Mononuclear cell (primary cell): ENCODE results near the gene LTF. TPM values are rescaled to one million over a fixed set of nuclear protein-coding genes. Genes with fewer than 3 reads are reported as not detected.
"Not testable (repeated sequence)": the region's sequence is repeated elsewhere in the genome, so short reads cannot be mapped to it uniquely, and the experiment has no call there.

Source experiments
- H3K27me3 ChIP-seq: 2 replicates; pipeline ENCODE4 v1.6.0; 2011; ENCODE audit warnings: low read length, control low read depth; ENCODE audit not compliant: insufficient read depth
- H3K4me1 ChIP-seq: 2 replicates; pipeline ENCODE4 v1.5.1; 2011; ENCODE audit warnings: mild to moderate bottlenecking, low read length, control low read depth; ENCODE audit not compliant: insufficient read depth
- H3K4me3 ChIP-seq: 2 replicates; pipeline ENCODE4 v1.5.1; 2011; ENCODE audit warnings: mild to moderate bottlenecking, low read length, moderate library complexity
- H3K9me3 ChIP-seq: 2 replicates; pipeline ENCODE4 v1.5.1; 2011; ENCODE audit warnings: low read depth, mild to moderate bottlenecking, control low read depth, low read length
- total RNA-seq: library from RNA; depleted of rRNA; stranded (reverse); fragments of >200 nt; gene quantifications from one replicate; pipeline ENCODE4 v1.2.3, GENCODE V29; 2012

The LTF gene
- total RNA-seq, 1 donor, result 0.52 TPM

DNA sequence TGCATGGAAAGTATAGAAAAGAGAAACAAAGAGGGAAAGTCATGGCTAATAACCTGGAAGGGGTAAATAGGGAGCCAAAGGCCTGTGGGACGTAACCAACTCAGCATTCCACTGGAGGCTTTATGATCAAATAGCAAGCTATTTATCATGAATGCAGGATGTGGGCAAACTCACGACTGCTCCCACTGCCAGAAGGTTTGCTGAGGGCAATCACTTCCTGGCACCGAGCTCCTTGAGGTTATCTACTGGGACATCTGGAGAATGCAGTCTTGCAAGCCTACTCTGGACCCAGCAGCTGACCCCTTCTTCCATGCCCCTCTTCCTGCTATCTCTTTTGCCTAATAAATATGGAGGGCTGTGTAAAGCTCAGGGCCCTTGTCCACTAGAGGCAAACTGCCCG lies 38.2 kb downstream of the LTF start:
- H3K9me3 ChIP-seq, H3K27me3 ChIP-seq, H3K4me3 ChIP-seq, H3K4me1 ChIP-seq: not testable (repeated sequence)

DNA sequence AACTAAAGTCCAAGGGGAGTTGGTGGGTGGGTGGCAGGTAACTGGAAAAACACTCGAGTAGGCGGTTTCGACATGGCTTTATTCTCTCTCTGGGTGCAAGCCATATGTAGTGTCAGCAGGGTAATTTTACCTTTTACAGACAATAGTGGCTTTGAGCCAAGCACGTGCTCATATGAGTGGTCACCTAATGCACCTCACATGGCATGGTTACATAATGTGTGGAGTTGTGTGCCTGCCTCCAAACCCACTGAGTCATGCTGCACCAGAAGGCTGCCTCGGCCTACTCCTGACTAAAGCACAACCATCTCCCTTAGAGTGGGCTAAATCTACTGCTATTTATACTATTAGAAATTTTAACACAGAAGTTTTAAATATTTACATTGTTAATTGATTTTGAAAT lies 41.1 kb downstream of the LTF start:
- Histone ChIP-seq H3K27me3 (no peaks in the 10 kb centered on the region), H3K9me3 (no peaks in the 10 kb centered on the region), H3K4me3 (no peak overlapping the region), H3K4me1 (no peaks in the 10 kb centered on the region)

DNA sequence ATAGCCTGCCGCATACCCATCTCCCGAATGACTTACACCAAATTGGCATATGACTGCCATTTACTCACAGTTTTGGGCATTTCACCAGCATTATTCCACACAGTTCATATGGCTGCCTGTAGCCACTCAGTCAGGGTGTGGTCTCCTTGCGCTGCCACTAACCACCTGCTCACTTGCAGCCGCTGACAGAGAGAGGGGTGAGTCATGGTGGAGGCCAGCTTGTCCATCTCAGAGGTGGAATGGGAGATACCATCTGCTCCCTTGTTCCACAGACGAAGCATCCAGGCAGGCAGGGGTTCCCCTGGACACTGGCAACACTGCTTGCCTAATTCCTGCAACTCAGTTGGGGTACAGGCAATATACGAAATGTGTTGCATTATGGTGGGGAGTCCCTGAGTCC lies 42.1 kb downstream of the LTF start:
- no peaks in the 10 kb centered on the region for H3K4me1 ChIP-seq
- H3K4me3 ChIP-seq, result no peak overlapping the region
- no peaks in the 10 kb centered on the region for H3K27me3 ChIP-seq
- no peaks in the 10 kb centered on the region for H3K9me3 ChIP-seq

DNA sequence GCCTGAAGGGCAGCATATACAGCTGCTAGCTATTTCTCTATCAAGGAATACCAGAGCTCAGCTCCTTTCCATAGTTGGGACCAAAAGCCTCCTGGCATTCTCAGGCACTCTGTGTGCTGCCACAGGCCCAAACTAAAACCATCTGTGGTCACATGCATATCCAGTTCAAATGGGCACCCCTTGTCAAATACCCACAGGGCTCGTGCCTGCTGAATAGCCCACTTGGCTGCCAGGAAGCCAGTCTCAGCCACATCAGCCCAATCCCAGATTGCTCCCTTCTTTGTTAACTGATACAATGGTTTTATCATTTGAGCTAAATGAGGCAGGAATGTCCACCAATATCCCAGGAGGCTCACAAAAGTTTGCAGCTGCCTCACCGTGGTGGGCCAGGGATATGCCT lies 43.8 kb downstream of the LTF start:
- H3K4me3 ChIP-seq, result no peak overlapping the region
- H3K9me3 ChIP-seq, result no peaks in the 10 kb centered on the region
- H3K4me1 ChIP-seq, result peaks cover 6% of the 10 kb centered on the region
- H3K27me3 ChIP-seq, result no peaks in the 10 kb centered on the region

DNA sequence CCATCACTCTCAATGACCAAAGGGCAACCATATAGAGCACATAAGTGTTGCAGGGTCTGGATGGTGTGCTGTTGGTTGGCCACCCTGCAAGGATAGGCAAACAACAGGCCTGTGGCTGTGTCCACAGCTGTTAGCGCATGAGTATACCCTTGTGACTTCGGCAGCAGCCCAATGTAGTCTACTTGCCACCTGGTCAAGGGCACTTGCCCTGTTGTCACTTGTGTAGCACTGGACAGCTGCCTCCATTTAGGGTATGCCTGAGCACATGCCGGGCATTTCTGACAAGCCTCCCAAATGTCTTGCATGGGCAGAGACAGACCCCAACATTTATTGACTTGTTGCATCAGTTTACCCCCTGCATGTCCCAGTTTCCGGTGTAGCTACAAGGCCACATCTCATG lies 44.9 kb downstream of the LTF start:
- Histone ChIP-seq H3K4me1 (peaks cover 6% of the 10 kb centered on the region), H3K27me3 (no peaks in the 10 kb centered on the region)

DNA sequence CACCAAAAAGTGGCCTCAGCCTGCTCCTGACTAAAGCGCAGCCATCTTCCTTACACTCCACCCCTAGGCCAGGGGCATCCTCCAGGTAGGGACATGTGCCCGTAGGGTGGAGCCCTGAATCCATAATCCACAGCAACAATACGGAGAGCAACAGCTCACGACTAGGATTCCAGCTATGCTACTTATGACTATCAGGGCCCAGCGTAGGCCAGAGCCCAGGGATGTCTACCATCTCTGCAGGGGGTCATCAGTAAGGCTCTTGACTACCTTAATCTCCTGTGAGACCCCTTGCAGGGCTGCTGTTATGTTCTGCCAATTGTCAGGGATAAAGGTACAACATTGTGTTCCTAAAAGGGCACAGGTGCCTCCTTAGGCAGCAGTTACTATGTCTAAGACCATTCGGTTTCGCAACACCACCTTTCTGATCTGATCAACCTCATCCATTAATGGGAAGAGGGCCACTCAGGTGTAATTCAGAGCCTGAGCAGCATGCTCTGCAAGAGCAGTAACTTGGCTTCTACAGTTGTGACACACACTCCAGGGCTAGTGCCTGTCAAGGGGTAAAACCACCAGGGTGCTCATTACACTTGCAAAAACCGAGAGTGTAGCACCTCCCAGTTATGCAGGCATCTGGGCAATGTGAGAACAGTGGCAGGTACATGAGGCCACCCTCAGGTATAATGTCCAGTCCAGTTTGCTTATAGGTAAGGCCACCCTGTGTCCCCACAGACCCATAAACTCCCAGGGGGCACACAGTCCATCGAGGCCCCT lies 46.7 kb downstream of the LTF start:
- Histone ChIP-seq H3K4me3 (no peak overlapping the region), H3K27me3 (no peaks in the 10 kb centered on the region), H3K9me3 (no peaks in the 10 kb centered on the region), H3K4me1 (peaks cover 6% of the 10 kb centered on the region)

More for the DNA sequence above, 44.9 kb downstream of the LTF start:
- Histone ChIP-seq H3K9me3 (no peaks in the 10 kb centered on the region), H3K4me3 (no peak overlapping the region)

DNA sequence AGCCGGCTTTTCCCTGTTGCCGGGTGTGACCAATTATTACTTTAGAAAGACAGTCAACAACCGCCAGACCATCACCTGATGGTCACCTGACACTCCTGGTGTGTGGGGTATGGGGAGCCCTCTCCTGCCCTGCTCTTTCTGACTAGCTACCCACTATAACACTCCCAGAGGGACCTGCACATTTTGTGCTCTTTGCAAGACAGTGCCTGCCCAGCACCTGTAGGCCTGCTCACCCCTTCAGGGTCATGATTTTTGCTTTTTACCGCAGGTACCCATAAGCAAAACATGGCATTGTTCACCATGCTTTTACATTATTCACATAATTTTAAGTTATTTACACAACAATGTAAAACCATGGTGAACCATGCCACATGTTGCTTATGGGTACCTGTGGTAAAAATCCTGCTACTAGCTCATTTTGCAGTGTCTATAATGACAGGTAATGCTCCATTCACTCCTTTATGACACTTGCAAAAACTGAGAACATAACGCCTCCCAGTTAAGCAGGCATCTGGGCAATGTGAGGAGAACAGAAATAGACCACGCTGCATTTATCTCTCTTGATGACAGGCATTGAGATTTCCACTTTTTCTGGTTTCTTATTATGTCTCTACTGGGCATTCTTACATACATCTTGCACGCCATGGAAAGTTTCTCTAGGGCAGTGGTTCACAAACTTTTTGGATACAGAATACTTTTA lies 47.7 kb downstream of the LTF start:
- Histone ChIP-seq H3K27me3 (no peaks in the 10 kb centered on the region), H3K4me1 (peaks cover 11% of the 10 kb centered on the region), H3K4me3 (no peak overlapping the region)

DNA sequence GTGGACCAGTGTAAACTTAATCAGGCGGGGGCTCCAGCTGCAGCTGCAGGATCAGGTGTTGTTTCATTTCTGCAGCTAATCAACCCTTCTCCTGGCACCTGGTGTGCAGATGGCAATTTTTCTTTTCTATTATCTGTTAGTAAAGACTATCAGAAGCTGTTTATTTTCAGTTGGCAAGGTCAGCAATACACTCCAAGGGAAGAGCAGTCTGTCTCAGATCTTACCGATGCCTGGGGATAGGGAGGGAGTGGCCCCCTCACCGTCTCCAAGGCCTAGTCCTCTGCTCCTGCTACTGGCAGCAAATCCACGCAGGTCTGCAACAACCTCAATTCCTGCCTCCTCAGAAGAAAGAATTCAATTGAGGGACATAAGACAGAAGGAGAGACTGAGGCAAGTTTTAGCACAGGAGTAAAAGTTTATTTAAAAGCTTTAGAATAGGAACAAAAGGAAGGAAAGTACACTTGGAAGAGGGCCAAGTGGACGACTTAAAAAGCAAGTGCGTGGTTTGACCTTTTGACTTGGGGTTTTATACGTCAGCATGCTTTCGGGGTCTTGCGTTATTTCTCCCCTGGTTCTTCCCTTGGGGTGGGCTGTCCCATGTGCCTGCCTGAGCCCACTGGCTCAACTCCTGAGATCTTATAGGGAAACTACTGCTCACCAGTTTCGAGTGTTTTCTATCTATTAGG lies 48.4 kb downstream of the LTF start:
- H3K9me3 ChIP-seq, result no peaks in the 10 kb centered on the region
- no peak overlapping the region for H3K4me3 ChIP-seq
- no peaks in the 10 kb centered on the region for H3K27me3 ChIP-seq

More for the DNA sequence above, 47.7 kb downstream of the LTF start:
- H3K9me3 ChIP-seq, result no peaks in the 10 kb centered on the region

DNA sequence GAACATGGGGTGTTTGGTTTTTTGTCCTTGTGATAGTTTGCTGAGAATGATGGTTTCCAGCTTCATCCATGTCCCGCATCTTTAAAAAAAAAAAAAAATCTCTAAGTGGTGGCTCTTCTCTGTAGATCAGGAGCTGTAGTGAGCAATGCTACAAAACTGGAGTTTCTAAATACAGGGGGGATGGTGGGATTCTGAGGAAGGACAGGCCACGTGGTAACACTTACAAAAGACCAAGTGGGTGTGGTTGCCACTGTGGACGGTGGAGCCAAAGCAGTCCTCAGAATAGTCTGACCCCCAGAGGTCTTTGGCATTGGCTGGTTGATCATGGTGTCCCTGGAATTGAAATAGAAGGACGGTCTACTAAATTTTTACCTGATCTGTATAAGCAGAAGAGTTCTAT lies 50.0 kb downstream of the LTF start:
- Histone ChIP-seq H3K4me3 (no peak overlapping the region), H3K27me3 (no peaks in the 10 kb centered on the region), H3K9me3 (no peaks in the 10 kb centered on the region), H3K4me1 (peaks cover 11% of the 10 kb centered on the region)

More for the DNA sequence above, 48.4 kb downstream of the LTF start:
- peaks cover 11% of the 10 kb centered on the region for H3K4me1 ChIP-seq

DNA sequence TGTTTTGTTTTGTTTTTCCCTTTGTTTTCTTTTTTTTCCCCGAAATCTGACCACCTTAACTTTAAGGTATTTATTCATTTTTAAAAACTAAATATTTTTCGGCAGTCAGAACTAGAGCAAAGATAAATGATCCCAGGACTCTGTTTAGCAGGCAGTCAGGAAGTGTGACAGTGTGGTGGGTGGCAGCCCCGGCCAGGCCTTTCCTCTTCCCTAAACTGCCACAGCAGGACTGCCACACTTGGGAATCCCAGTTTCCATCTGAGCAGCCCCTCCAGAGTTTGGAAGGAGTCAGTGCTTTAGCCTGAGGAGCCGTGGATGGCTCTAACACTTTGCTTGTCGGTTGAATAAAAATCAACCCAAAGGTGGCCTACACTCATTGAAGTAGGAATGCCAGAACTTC lies 50.8 kb downstream of the LTF start:
- Histone ChIP-seq H3K9me3 (no peaks in the 10 kb centered on the region), H3K27me3 (no peaks in the 10 kb centered on the region), H3K4me1 (peaks cover 11% of the 10 kb centered on the region), H3K4me3 (no peak overlapping the region)

DNA sequence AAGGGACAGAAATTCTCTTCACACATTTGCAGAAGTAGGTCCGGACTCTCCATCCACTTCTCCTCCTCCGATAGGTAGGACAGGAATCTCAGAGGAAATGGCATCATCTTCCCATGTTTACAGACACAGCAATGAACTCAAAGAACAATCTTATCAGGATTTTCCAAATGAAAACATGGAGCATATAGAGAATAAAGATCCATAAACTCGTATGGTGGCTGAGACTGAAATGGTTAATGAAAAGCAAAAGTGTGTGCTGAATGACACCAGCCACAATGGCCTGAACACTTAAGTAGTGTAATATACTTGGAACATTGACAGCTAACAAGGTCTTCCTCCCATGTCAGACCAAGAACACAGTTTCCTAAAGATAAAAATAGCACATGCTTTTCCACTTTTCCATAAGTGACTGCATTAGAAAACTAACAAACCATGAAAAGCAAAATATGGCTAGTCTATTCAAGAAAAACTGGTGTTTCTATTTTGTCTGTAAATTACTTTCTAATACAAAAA lies 51.9 kb downstream of the LTF start:
- Histone ChIP-seq H3K4me3 (no peak overlapping the region), H3K9me3 (no peaks in the 10 kb centered on the region), H3K27me3 (no peaks in the 10 kb centered on the region), H3K4me1 (peaks cover 17% of the 10 kb centered on the region)

DNA sequence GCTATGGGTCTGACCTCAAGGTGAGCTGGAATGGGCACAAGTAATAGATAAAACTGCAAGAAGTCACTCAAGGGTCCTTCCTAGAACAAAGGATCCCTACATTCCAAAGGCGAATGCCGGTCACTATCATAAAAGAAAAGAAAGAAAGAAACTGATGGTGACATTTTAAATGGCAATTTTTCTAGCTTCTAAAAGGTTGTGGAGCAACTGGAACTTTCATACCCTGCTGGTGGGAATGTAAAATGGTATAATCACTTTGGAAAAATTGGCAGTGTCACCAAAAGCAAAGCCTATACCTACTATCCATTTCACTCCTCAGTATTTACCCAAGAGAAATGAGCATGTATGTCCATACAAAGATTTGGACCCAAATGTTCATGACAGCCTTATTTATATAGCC lies 53.4 kb downstream of the LTF start:
- Histone ChIP-seq H3K9me3 (no peaks in the 10 kb centered on the region), H3K27me3 (no peaks in the 10 kb centered on the region), H3K4me3 (no peak overlapping the region), H3K4me1 (peaks cover 29% of the 10 kb centered on the region)

DNA sequence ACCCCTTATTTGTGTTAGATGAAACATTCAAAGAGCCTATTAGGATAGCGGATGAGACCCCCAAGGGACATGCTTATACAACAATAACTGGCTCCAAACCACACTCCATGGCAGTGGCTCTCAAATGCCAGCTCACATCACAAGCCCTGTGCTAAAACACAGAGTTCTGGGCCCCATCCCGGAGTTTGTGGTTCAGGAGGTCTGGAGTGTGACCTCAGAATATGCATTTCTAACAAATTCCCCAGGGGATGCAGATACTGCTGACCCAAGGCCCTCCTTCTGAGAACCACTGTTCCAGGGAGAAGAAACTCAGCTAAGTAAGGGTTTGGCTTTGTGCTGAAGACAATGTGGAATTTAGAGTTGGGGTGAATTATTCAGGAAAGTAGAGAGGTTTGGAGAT lies 54.0 kb downstream of the LTF start:
- H3K27me3 ChIP-seq, result no peaks in the 10 kb centered on the region
- H3K9me3 ChIP-seq, result no peaks in the 10 kb centered on the region
- peaks cover 32% of the 10 kb centered on the region for H3K4me1 ChIP-seq
- no peak overlapping the region for H3K4me3 ChIP-seq

DNA sequence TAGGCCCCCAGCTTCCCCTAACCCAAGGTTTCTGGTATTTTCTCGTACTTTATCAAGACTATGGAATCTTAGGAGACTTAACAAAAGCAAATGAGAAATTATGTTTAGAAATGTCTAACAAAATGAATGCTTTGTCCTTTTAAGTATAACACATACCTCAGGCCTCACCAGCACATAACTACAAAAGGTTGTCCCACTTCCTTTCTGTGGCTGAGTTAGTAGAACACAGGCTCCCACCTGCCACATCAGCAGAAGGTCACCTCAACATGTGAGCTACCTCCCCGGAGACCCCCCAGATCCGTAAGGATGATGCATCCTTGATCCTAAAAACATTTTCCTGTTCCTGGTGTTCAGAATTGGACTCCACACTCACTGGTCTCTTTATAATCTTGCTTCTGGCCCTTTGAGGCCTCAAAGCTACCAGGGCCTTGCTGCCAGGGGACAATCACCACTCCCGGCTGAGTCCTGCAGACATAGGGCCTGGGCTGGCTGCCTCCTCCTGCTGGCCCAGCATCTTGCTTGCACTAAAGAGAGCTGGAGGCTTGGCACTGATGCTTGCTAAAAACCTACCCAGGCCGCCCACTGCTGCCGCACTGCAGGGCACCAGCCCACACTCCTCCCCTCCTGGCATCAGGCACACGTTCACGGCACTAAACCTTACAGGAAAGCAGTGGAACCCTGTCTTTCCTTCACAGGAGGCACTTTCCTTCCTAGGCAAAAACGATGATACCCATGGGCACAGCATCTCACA lies 54.8 kb downstream of the LTF start:
- Histone ChIP-seq H3K9me3 (no peaks in the 10 kb centered on the region), H3K27me3 (no peaks in the 10 kb centered on the region), H3K4me3 (no peak overlapping the region), H3K4me1 (peaks cover 40% of the 10 kb centered on the region)

DNA sequence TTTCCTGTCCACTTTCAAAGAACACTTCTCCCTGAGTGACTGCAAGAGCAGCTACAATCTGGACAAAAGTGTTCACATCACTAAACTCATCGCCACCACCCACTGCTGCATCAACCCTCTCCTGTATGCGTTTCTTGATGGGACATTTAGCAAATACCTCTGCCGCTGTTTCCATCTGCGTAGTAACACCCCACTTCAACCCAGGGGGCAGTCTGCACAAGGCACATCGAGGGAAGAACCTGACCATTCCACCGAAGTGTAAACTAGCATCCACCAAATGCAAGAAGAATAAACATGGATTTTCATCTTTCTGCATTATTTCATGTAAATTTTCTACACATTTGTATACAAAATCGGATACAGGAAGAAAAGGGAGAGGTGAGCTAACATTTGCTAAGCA lies 55.9 kb downstream of the LTF start:
- Histone ChIP-seq H3K9me3 (no peaks in the 10 kb centered on the region), H3K4me3 (no peak overlapping the region), H3K27me3 (no peaks in the 10 kb centered on the region), H3K4me1 (peaks cover 45% of the 10 kb centered on the region)
